SK-N-SH treated with all-trans-retinoic acid at 6 μM for 48 hours (cell line): ENCODE results near the gene GPX2.

ENCODE experiments used
- BACH2 ChIP-seq: fragments of 250-450 bp; sonication (Bioruptor Pico); IDR thresholded peaks from 2 replicates; pipeline ENCODE4 v1.9.0; 2021; ENCODE audit warnings: mild to moderate bottlenecking, borderline replicate concordance
- ISL1 ChIP-seq: fragments of 250-450 bp; sonication (Bioruptor Pico); IDR thresholded peaks from 2 replicates; pipeline ENCODE4 v2.1.2; 2022; ENCODE audit warnings: mild to moderate bottlenecking, moderate library complexity
- PPARA ChIP-seq: fragments of 250-450 bp; sonication (Bioruptor Pico); IDR thresholded peaks from 2 replicates; pipeline ENCODE4 v1.5.0; 2020; ENCODE audit warnings: mild to moderate bottlenecking, borderline replicate concordance
- RARB ChIP-seq: fragments of 250-450 bp; sonication (Bioruptor Pico); IDR thresholded peaks from 2 replicates; pipeline ENCODE4 v1.8.0; 2021; ENCODE audit warnings: mild to moderate bottlenecking, moderate library complexity
- TOX ChIP-seq: fragments of 250-450 bp; sonication (Bioruptor Pico); IDR thresholded peaks from 2 replicates; pipeline ENCODE4 v1.8.0; 2021; ENCODE audit warnings: mild to moderate bottlenecking, moderate library complexity, borderline replicate concordance
- ZNF565 ChIP-seq: fragments of 450-650 bp; formaldehyde crosslinking; conservative IDR thresholded peaks from 2 replicates; pipeline ENCODE4 v1.5.0; 2020; ENCODE audit warnings: low read depth, mild to moderate bottlenecking, moderate library complexity
- ZNF8 ChIP-seq: fragments of 450-650 bp; formaldehyde crosslinking; IDR thresholded peaks from 2 replicates; pipeline ENCODE4 v1.5.0; 2020; ENCODE audit warnings: mild to moderate bottlenecking, moderate library complexity
- TF ChIP-seq, protein P1 (sequence below): fragments of 250-450 bp; sonication (Bioruptor Pico); IDR thresholded peaks from 2 replicates; pipeline ENCODE4 v1.5.1; 2020; ENCODE audit warnings: low read depth, mild to moderate bottlenecking, moderate library complexity

GRCh38 chr14:64974563-64974962 is 32.0 kb upstream of the GPX2 start:
- no peak for TF ChIP-seq PPARA (CRISPR knock-in tag)
- no peak for TF ChIP-seq TOX
- no peak for TF ChIP-seq ISL1 (CRISPR knock-in tag)
- TF ChIP-seq, protein P1, sequence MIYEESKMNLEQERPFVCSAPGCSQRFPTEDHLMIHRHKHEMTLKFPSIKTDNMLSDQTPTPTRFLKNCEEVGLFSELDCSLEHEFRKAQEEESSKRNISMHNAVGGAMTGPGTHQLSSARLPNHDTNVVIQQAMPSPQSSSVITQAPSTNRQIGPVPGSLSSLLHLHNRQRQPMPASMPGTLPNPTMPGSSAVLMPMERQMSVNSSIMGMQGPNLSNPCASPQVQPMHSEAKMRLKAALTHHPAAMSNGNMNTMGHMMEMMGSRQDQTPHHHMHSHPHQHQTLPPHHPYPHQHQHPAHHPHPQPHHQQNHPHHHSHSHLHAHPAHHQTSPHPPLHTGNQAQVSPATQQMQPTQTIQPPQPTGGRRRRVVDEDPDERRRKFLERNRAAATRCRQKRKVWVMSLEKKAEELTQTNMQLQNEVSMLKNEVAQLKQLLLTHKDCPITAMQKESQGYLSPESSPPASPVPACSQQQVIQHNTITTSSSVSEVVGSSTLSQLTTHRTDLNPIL (CRISPR knock-in tag) = no peak
- no peak for TF ChIP-seq ZNF565 (CRISPR knock-in tag)
- TF ChIP-seq ZNF8 (CRISPR knock-in tag) = no peak
- TF ChIP-seq RARB (CRISPR knock-in tag) = no peak
- no peak for TF ChIP-seq BACH2 (CRISPR knock-in tag)
